SU-DHL-6 (cell line): ENCODE data around the gene PARVA.

Experiments used
- H2AFZ ChIP-seq: fragments of 200-600 bp; sonication (generic); 2 replicates; pipeline ENCODE4 v1.6.1; 2014; ENCODE audit warnings: low read depth, mild to moderate bottlenecking, moderate library complexity, mixed read lengths, antibody characterized with exemption, low read length; ENCODE audit not compliant: severe bottlenecking
- H3F3A ChIP-seq: fragments of 200-600 bp; shearing (Covaris generic); 2 replicates; pipeline ENCODE4 v1.6.0; 2016; ENCODE audit warnings: antibody characterized with exemption, mild to moderate bottlenecking; ENCODE audit not compliant: insufficient read depth
- H3K27ac ChIP-seq: fragments of 200-600 bp; sonication (generic); 2 replicates; pipeline ENCODE4 v1.5.1; 2016; ENCODE audit warnings: low read depth, mild to moderate bottlenecking, low read length, moderate library complexity, mixed read lengths
- H3K27me3 ChIP-seq: fragments of 200-600 bp; sonication (generic), shearing (Covaris generic); 2 replicates; pipeline ENCODE4 v1.6.0; 2014; ENCODE audit warnings: mild to moderate bottlenecking, low read length
- H3K36me3 ChIP-seq: fragments of 200-600 bp; sonication (generic); 2 replicates; pipeline ENCODE4 v1.6.1; 2014; ENCODE audit warnings: mild to moderate bottlenecking, low read length, mixed read lengths
- H3K4me2 ChIP-seq: fragments of 300-600, 200-600 bp; shearing (Covaris generic), sonication (generic); 2 replicates; pipeline ENCODE4 v1.6.0; 2014; ENCODE audit warnings: low read length, low read depth, mild to moderate bottlenecking; ENCODE audit not compliant: poor library complexity, severe bottlenecking
- H3K4me3 ChIP-seq: fragments of 200-600 bp; sonication (generic); 2 replicates; pipeline ENCODE4 v1.5.1; 2014; ENCODE audit warnings: antibody characterized with exemption, low read length, mild to moderate bottlenecking, mixed read lengths; ENCODE audit not compliant: insufficient read depth, poor library complexity, severe bottlenecking
- H3K79me2 ChIP-seq: fragments of 200-600 bp; sonication (generic); 2 replicates; pipeline ENCODE4 v1.6.1; 2014; ENCODE audit warnings: mild to moderate bottlenecking, low read length, moderate library complexity; ENCODE audit not compliant: insufficient read depth
- H3K9ac ChIP-seq: fragments of 200-600 bp; sonication (generic); 2 replicates; pipeline ENCODE4 v1.7.0; 2014; ENCODE audit warnings: mild to moderate bottlenecking, low read length
- H3K9me2 ChIP-seq: fragments of 200-600 bp; sonication (generic); replicated peaks from 2 replicates; pipeline ENCODE4 v1.6.1; 2014; ENCODE audit warnings: low read length; ENCODE audit not compliant: insufficient read depth
- H3K9me3 ChIP-seq: fragments of 200-600 bp; sonication (generic); 2 replicates; pipeline ENCODE4 v1.6.1; 2014; ENCODE audit warnings: low read length, mixed read lengths; ENCODE audit not compliant: insufficient read depth
- H4K20me1 ChIP-seq: fragments of 200-600 bp; sonication (generic); 2 replicates; pipeline ENCODE4 v1.6.1; 2014; ENCODE audit warnings: low read depth, mild to moderate bottlenecking, antibody characterized with exemption, low read length, moderate library complexity, mixed read lengths
- CTCF ChIP-seq: fragments of 200-600 bp; sonication (generic); IDR thresholded peaks from one replicate; pipeline ENCODE4 v1.5.1; 2017; ENCODE audit warnings: antibody characterized with exemption, mild to moderate bottlenecking, low read length, moderate library complexity; ENCODE audit not compliant: insufficient read depth, poor library complexity, severe bottlenecking
- EZH2phosphoT487 ChIP-seq: fragments of 200-600 bp; sonication (generic), shearing (Covaris generic); conservative IDR thresholded peaks from 2 replicates; pipeline ENCODE4 v1.6.1; 2018; ENCODE audit warnings: mild to moderate bottlenecking, antibody characterized with exemption, low read length, moderate library complexity, mixed read lengths

PARVA gene

GRCh38 chr11:12469451-12469850 is 92.1 kb downstream of the PARVA start:
- H3K27me3 ChIP-seq = no peaks in the 10 kb centered on the region
- no peak overlapping the region for H2AFZ ChIP-seq
- H3K27ac ChIP-seq = no peak overlapping the region
- no peaks in the 10 kb centered on the region for H3K79me2 ChIP-seq
- no peaks in the 10 kb centered on the region for H3K9me3 ChIP-seq
- no peaks in the 10 kb centered on the region; the same call in 1 of the 2 replicates for H3K9me2 ChIP-seq
- H3K4me2 ChIP-seq = no peak overlapping the region
- H3K4me3 ChIP-seq = no peak overlapping the region
- no peak for TF ChIP-seq CTCF
- TF ChIP-seq EZH2phosphoT487 = no peak
- no peaks in the 10 kb centered on the region for H3K36me3 ChIP-seq
- H4K20me1 ChIP-seq = no peaks in the 10 kb centered on the region
- H3K9ac ChIP-seq = no peak overlapping the region
- no peaks in the 10 kb centered on the region for H3F3A ChIP-seq

DNA sequence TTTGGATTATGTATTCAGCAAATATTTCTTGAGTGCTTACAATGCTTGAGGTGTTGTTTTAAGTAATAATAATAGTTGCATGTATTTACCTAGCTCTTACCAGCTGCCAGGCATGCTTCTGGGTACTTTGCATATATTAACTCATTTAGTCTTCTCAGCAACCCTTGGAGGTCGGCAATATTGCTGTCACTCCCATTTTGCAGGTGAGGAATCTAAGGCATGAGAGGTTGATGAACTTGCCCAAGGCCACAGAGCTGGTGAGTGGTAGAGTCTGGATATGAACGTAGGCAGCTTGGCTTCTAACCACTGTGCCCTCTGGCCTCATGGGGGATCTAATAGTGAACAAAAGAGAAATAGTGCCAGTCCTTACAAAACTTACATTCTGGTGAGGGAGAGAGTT is 92.9 kb downstream of the PARVA start:
- no peaks in the 10 kb centered on the region for H3K9me3 ChIP-seq
- no peak for TF ChIP-seq CTCF
- no peak for TF ChIP-seq EZH2phosphoT487
- no peak overlapping the region for H3K4me2 ChIP-seq
- no peaks in the 10 kb centered on the region for H3K27me3 ChIP-seq
- no peaks in the 10 kb centered on the region for H4K20me1 ChIP-seq
- H3K27ac ChIP-seq = no peak overlapping the region
- H2AFZ ChIP-seq = no peak overlapping the region
- H3K9ac ChIP-seq = no peak overlapping the region
- H3K9me2 ChIP-seq = no peaks in the 10 kb centered on the region; the same call in 1 of the 2 replicates
- no peaks in the 10 kb centered on the region for H3K79me2 ChIP-seq
- H3K36me3 ChIP-seq = no peaks in the 10 kb centered on the region
- no peaks in the 10 kb centered on the region for H3F3A ChIP-seq
- H3K4me3 ChIP-seq = no peak overlapping the region

GRCh38 chr11:12472401-12473005 is 95.1 kb downstream of the PARVA start:
- Histone ChIP-seq H3K9me2 (no peaks in the 10 kb centered on the region; the same call in 1 of the 2 replicates), H3K79me2 (no peaks in the 10 kb centered on the region), H3F3A (no peaks in the 10 kb centered on the region), H4K20me1 (no peaks in the 10 kb centered on the region), H3K4me3 (no peak overlapping the region), H3K9me3 (no peaks in the 10 kb centered on the region), H3K9ac (no peak overlapping the region), H3K27ac (no peak overlapping the region), H3K4me2 (no peak overlapping the region), H3K27me3 (no peaks in the 10 kb centered on the region), H2AFZ (no peak overlapping the region), H3K36me3 (no peaks in the 10 kb centered on the region)
- TF ChIP-seq EZH2phosphoT487 (no peak), CTCF (no peak)
